NCI-H1092 (cell line): Measurements from ENCODE around the gene EPB41L2.
"Not testable (repeated sequence)": the region's sequence is repeated elsewhere in the genome, so short reads cannot be mapped to it uniquely, and the experiment has no call there.

ENCODE experiments used
- DNase-seq: peaks from one replicate; lab custom pipeline; 2025; lab: John Stamatoyannopoulos, UW

EPB41L2 gene

GRCh38 chr6:131003488-131004386 lies 59.3 kb downstream of the EPB41L2 start:
- DNase-seq: no peak

GRCh38 chr6:131002661-131002980 lies 60.4 kb downstream of the EPB41L2 start:
- no peak for DNase-seq

GRCh38 chr6:131001945-131002660 lies 60.9 kb downstream of the EPB41L2 start:
- no peak for DNase-seq

- no peak for DNase-seq
Observed at GRCh38 chr6:131001111-131001736, 61.8 kb downstream of the EPB41L2 start.

GRCh38 chr6:131000544-131000943 lies 62.5 kb downstream of the EPB41L2 start:
- no peak for DNase-seq

- no peak for DNase-seq
Observed at GRCh38 chr6:130997061-130997753, 65.8 kb downstream of the EPB41L2 start.

GRCh38 chr6:130996635-130997034 lies 66.4 kb downstream of the EPB41L2 start:
- no peak for DNase-seq

- no peak for DNase-seq
Observed at GRCh38 chr6:130995783-130996447, 67.1 kb downstream of the EPB41L2 start.

- no peak for DNase-seq
Observed at GRCh38 chr6:130994319-130995097, 68.5 kb downstream of the EPB41L2 start.

- DNase-seq: no peak
Observed at GRCh38 chr6:130993292-130993765, 69.7 kb downstream of the EPB41L2 start.

- DNase-seq: no peak
Observed at GRCh38 chr6:130991422-130992137, 71.5 kb downstream of the EPB41L2 start.

GRCh38 chr6:130987539-130987938 lies 75.5 kb downstream of the EPB41L2 start:
- DNase-seq: not testable (repeated sequence)

GRCh38 chr6:130985115-130985514 lies 77.9 kb downstream of the EPB41L2 start:
- no peak for DNase-seq

- DNase-seq: no peak
Observed at GRCh38 chr6:130982941-130983456, 80.0 kb downstream of the EPB41L2 start.

- DNase-seq: no peak
Observed at GRCh38 chr6:130982135-130982534, 80.9 kb downstream of the EPB41L2 start.

- no peak for DNase-seq
Observed at GRCh38 chr6:130981409-130981808, 81.6 kb downstream of the EPB41L2 start.

- no peak for DNase-seq
Observed at GRCh38 chr6:130980310-130981032, 82.6 kb downstream of the EPB41L2 start.

- no peak for DNase-seq
Observed at GRCh38 chr6:130978660-130979396, 84.2 kb downstream of the EPB41L2 start.
